Fibroblast of the aortic adventitia (primary cell): ENCODE measurements around the gene GPRASP1. TPM values are rescaled to one million over a fixed set of nuclear protein-coding genes. Genes with fewer than 3 reads are reported as not detected.
"Not testable (repeated sequence)": the region's sequence is repeated elsewhere in the genome, so short reads cannot be mapped to it uniquely, and the experiment has no call there.

ENCODE experiments used
- DNase-seq: peaks from one replicate; pipeline ENCODE4 v3.0.0-alpha.2; 2010; ENCODE audit warnings: low read depth
- H3K4me3 ChIP-seq: 2 replicates; pipeline ENCODE4 v1.5.1; 2011; ENCODE audit warnings: low read depth, mild to moderate bottlenecking, control low read depth, low read length, moderate library complexity
- CTCF ChIP-seq: IDR thresholded peaks from 2 replicates; pipeline ENCODE4 v1.5.1; 2011; ENCODE audit warnings: mild to moderate bottlenecking, low read length, control low read depth, inconsistent platforms; ENCODE audit not compliant: insufficient read depth
- total RNA-seq: library from RNA; depleted of rRNA; stranded (reverse); fragments of >200 nt; gene quantifications from 2 replicates; pipeline ENCODE4 v1.2.3, GENCODE V29; 2012; ENCODE audit warnings: low replicate concordance

The GPRASP1 gene
- total RNA-seq, 1 donor = 2.5 TPM

GRCh38 chrX:102637561-102637960 is 13.7 kb upstream of the GPRASP1 start:
- TF ChIP-seq CTCF = no peak
- H3K4me3 ChIP-seq = no peak overlapping the region
- DNase-seq = no peak

- peak overlapping the region; percentile 62 for H3K4me3 ChIP-seq
- no peak for DNase-seq
- TF ChIP-seq CTCF = no peak
Measured at GRCh38 chrX:102650903-102651241, 411 bp upstream of the GPRASP1 start.

GRCh38 chrX:102652031-102652688 is 877 bp downstream of the GPRASP1 start:
- H3K4me3 ChIP-seq = peak overlapping the region; percentile 62
- peak; percentile 57 for TF ChIP-seq CTCF
- peak; percentile 45 for DNase-seq

GRCh38 chrX:102654696-102655095 is 3.4 kb downstream of the GPRASP1 start:
- no peak overlapping the region for H3K4me3 ChIP-seq
- TF ChIP-seq CTCF = no peak
- DNase-seq = peak; percentile 32

- TF ChIP-seq CTCF = no peak
- H3K4me3 ChIP-seq = no peak overlapping the region
- DNase-seq = no peak
Measured at GRCh38 chrX:102658556-102658955, 7.3 kb downstream of the GPRASP1 start.

- DNase-seq = peak; percentile 70
- peak overlapping the region; percentile 65 for H3K4me3 ChIP-seq
- TF ChIP-seq CTCF = peak; percentile 41
Measured at GRCh38 chrX:102659790-102660757, 8.8 kb downstream of the GPRASP1 start.

GRCh38 chrX:102663820-102664219 is 12.5 kb downstream of the GPRASP1 start:
- H3K4me3 ChIP-seq, DNase-seq: not testable (repeated sequence)

GRCh38 chrX:102667034-102667433 is 15.8 kb downstream of the GPRASP1 start:
- H3K4me3 ChIP-seq, DNase-seq: not testable (repeated sequence)
